Mucosa of stomach (tissue), 1 donor: ENCODE results near the gene PCDHGA12.
"Not testable (repeated sequence)": the region's sequence is repeated elsewhere in the genome, so short reads cannot be mapped to it uniquely, and the experiment has no call there.

ENCODE experiments used
- H3K27me3 ChIP-seq: one replicate; pipeline ENCODE4 v1.7.0; 2013; ENCODE audit warnings: mild to moderate bottlenecking, low read length; ENCODE audit not compliant: control insufficient read depth, insufficient read depth
- H3K36me3 ChIP-seq: one replicate; pipeline ENCODE4 v1.7.0; 2013; ENCODE audit warnings: low read length; ENCODE audit not compliant: control insufficient read depth, insufficient read depth
- H3K4me1 ChIP-seq: one replicate; pipeline ENCODE4 v1.7.0; 2013; ENCODE audit warnings: mild to moderate bottlenecking, low read length; ENCODE audit not compliant: control insufficient read depth, insufficient read depth
- H3K4me3 ChIP-seq: one replicate; pipeline ENCODE4 v1.7.0; 2013; ENCODE audit warnings: low read length
- H3K9ac ChIP-seq: one replicate; pipeline ENCODE4 v1.7.0; 2013; ENCODE audit warnings: mild to moderate bottlenecking, low read length, moderate library complexity
- H3K9me3 ChIP-seq: one replicate; pipeline ENCODE4 v1.7.0; 2013; ENCODE audit warnings: mild to moderate bottlenecking, low read length, moderate library complexity; ENCODE audit not compliant: control insufficient read depth
- donor health status: Pancreatic carcinoma.

The PCDHGA12 gene

DNA sequence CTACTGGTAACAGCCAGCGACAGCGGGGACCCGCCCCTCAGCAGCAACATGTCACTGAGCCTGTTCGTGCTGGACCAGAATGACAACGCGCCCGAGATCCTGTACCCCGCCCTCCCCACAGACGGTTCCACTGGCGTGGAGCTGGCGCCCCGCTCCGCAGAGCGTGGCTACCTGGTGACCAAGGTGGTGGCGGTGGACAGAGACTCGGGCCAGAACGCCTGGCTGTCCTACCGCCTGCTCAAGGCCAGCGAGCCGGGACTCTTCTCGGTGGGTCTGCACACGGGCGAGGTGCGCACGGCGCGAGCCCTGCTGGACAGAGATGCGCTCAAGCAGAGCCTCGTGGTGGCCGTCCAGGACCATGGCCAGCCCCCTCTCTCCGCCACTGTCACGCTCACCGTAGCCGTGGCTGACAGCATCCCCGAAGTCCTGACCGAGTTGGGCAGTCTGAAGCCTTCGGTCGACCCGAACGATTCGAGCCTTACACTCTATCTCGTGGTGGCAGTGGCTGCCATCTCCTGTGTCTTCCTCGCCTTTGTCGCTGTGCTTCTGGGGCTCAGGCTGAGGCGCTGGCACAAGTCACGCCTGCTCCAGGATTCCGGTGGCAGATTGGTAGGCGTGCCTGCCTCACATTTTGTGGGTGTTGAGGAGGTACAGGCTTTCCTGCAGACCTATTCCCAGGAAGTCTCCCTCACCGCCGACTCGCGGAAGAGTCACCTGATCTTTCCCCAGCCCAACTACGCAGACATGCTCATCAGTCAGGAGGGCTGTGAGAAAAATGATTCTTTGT is 35.7 kb upstream of the PCDHGA12 start:
- H3K4me3 ChIP-seq, H3K9ac ChIP-seq, H3K4me1 ChIP-seq, H3K36me3 ChIP-seq: not testable (repeated sequence)
- Histone ChIP-seq H3K27me3 (peaks cover 11% of the 10 kb centered on the region), H3K9me3 (peaks cover 17% of the 10 kb centered on the region)

DNA sequence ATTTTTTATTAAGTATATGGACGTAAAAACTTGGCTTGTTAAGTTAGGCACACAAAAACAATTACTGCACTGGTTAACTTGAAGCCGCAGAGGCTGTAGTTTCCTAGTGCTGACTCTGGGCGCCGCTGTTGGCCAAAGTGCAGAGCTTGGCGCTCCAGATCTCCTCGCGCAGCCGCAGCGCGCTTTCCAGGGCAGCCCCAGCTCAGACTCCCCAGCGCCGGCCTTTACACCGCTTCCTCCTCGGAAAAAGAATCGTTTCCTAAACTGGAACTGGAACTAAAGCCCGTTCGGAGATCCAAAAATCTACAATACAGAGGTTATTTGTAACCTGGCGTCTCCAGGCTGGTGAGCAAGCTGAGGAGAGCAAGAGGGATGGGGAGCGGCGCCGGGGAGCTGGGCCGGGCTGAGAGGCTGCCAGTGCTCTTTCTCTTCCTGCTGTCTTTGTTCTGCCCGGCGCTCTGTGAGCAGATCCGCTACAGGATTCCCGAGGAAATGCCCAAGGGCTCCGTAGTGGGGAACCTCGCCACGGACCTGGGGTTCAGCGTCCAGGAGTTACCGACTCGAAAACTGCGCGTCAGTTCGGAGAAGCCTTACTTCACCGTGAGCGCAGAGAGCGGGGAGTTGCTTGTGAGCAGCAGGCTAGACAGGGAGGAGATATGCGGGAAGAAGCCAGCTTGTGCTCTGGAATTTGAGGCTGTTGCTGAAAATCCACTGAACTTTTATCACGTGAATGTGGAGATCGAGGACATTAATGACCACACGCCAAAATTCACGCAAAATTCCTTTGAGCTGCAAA is 32.4 kb upstream of the PCDHGA12 start, which contains the start of gene PCDHGB5:
PCDHGB5 (plus strand) TSS at position 192 of the 796 bp plus-strand sequence; CDS start at position 373, 181 bp downstream.
- not testable (repeated sequence) for H3K4me3 ChIP-seq, H3K36me3 ChIP-seq, H3K4me1 ChIP-seq, H3K9ac ChIP-seq
- Histone ChIP-seq H3K27me3 (peaks cover 19% of the 10 kb centered on the region), H3K9me3 (peaks cover 28% of the 10 kb centered on the region)

DNA sequence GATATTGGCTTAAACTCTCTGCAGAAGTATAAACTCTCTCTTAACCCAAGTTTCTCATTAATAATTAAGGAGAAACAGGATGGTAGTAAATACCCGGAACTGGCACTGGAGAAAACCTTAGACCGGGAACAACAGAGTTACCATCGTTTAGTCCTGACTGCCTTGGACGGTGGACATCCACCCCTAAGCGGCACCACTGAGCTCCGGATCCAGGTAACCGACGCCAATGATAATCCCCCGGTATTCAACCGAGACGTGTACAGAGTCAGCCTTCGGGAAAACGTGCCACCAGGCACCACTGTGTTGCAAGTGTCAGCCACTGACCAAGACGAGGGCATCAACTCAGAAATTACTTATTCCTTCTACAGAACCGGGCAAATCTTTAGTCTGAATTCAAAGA is 31.7 kb upstream of the PCDHGA12 start:
- peaks cover 31% of the 10 kb centered on the region for H3K9me3 ChIP-seq
- H3K4me3 ChIP-seq: no peak overlapping the region
- no peaks in the 10 kb centered on the region for H3K36me3 ChIP-seq
- no peaks in the 10 kb centered on the region for H3K4me1 ChIP-seq
- H3K27me3 ChIP-seq: peaks cover 25% of the 10 kb centered on the region
- H3K9ac ChIP-seq: no peak overlapping the region

DNA sequence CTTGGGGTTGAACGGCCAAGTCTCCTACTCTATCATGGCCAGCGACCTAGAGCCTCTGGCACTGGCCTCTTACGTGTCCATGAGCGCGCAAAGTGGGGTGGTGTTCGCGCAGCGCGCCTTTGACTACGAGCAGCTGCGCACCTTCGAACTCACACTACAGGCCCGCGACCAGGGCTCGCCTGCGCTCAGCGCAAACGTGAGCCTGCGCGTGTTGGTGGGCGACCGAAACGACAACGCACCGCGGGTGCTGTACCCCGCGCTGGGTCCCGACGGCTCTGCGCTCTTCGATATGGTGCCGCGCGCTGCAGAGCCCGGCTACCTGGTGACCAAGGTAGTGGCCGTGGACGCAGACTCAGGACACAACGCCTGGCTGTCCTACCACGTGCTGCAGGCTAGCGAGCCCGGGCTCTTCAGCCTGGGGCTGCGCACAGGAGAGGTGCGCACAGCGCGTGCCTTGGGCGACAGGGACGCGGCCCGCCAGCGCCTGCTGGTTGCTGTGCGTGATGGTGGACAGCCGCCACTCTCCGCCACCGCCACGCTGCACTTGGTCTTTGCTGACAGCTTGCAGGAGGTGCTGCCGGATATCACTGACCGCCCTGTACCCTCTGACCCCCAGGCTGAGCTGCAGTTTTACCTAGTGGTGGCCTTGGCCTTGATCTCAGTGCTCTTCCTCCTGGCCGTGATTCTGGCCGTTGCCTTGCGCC is 30.6 kb upstream of the PCDHGA12 start:
- Histone ChIP-seq H3K9me3 (peaks cover 39% of the 10 kb centered on the region), H3K9ac (no peak overlapping the region), H3K4me3 (no peak overlapping the region), H3K27me3 (peaks cover 30% of the 10 kb centered on the region), H3K4me1 (no peaks in the 10 kb centered on the region), H3K36me3 (no peaks in the 10 kb centered on the region)

DNA sequence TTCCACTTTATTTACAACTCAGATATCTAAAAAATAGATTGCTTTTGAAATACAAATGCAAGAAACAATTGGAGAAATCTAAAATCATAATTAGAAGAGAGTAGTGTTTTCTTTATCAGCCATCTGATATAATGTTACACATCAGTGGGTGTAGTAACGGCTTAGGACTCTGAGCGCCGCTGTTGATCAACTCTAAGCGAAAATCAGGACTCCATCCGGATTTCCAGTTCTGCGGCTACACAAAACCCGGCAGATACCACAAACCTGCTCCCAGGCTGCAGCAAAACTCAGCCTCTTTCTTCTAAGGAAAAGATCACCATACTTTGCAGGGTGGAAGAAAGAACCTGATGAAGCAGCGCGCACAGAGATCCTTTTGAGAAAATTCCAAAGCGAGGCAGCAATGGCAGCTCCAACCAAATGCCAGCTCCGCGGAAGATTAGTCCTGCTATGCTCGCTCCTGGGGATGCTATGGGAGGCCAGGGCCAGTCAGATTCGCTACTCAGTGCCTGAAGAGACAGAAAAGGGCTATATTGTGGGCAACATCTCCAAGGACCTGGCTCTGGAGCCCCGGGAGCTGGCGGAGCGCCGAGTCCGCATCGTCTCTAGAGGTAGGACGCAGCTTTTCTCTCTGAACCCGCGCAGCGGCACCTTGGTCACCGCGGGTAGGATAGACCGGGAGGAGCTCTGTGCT is 27.6 kb upstream of the PCDHGA12 start, which contains the start of gene PCDHGA9:
PCDHGA9 (plus strand) TSS at position 226 of the 691 bp plus-strand sequence; CDS start at position 401, 175 bp downstream.
- H3K36me3 ChIP-seq: no peaks in the 10 kb centered on the region
- H3K4me3 ChIP-seq: peak within 1 kb of the TSS; percentile 17
- H3K9me3 ChIP-seq: peaks cover 40% of the 10 kb centered on the region
- H3K4me1 ChIP-seq: no peaks in the 10 kb centered on the region
- no peak within 1 kb of the TSS for H3K9ac ChIP-seq
- H3K27me3 ChIP-seq: peaks cover 31% of the 10 kb centered on the region

DNA sequence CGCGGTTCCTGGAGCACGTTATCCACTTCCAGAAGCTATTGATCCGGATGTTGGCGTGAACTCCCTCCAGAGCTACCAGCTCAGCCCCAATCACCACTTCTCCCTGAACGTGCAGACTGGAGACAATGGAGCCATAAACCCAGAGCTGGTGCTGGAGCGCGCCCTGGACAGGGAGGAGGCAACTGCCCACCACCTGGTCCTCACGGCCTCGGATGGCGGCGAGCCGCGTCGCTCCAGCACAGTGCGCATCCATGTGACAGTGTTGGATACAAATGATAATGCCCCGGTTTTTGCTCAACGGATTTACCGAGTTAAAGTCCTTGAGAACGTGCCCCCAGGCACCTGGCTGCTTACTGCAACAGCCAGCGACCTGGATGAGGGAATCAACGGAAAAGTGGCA is 26.9 kb upstream of the PCDHGA12 start:
- peaks cover 44% of the 10 kb centered on the region for H3K9me3 ChIP-seq
- H3K27me3 ChIP-seq: peaks cover 36% of the 10 kb centered on the region
- H3K4me3 ChIP-seq: no peak overlapping the region
- H3K9ac ChIP-seq: no peak overlapping the region
- H3K4me1 ChIP-seq: no peaks in the 10 kb centered on the region
- H3K36me3 ChIP-seq: no peaks in the 10 kb centered on the region

DNA sequence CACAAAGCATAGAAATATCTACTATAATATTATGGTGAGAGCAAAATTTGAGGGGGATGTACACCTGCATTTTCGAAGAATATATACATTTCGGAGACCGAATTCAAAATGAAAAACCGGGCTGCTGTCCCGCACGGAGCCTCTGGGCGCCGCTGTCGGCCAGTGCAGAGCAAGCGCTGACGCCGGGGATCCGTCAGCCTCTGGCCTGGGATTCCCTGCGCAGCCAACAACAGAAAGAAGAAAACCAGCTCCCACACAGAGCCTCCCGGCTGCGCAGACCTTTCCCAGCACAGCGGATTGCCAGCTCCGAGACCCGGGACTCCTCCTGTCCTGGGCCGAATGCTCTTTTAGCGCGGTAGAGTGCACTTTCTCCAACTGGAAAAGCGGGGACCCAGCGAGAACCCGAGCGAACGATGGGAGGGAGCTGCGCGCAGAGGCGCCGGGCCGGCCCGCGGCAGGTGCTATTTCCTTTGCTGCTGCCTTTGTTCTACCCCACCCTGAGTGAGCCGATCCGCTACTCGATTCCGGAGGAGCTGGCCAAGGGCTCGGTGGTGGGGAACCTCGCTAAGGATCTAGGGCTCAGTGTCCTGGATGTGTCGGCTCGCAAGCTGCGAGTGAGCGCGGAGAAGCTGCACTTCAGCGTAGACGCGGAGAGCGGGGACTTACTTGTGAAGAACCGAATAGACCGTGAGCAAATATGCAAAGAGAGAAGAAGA is 22.4 kb upstream of the PCDHGA12 start, which contains the start of gene PCDHGB6:
PCDHGB6 (plus strand) TSS at position 232 of the 716 bp plus-strand sequence; CDS start at position 414, 182 bp downstream.
- Histone ChIP-seq H3K27me3 (peaks cover 31% of the 10 kb centered on the region), H3K9me3 (peaks cover 39% of the 10 kb centered on the region)
- not testable (repeated sequence) for H3K9ac ChIP-seq, H3K36me3 ChIP-seq, H3K4me3 ChIP-seq, H3K4me1 ChIP-seq

DNA sequence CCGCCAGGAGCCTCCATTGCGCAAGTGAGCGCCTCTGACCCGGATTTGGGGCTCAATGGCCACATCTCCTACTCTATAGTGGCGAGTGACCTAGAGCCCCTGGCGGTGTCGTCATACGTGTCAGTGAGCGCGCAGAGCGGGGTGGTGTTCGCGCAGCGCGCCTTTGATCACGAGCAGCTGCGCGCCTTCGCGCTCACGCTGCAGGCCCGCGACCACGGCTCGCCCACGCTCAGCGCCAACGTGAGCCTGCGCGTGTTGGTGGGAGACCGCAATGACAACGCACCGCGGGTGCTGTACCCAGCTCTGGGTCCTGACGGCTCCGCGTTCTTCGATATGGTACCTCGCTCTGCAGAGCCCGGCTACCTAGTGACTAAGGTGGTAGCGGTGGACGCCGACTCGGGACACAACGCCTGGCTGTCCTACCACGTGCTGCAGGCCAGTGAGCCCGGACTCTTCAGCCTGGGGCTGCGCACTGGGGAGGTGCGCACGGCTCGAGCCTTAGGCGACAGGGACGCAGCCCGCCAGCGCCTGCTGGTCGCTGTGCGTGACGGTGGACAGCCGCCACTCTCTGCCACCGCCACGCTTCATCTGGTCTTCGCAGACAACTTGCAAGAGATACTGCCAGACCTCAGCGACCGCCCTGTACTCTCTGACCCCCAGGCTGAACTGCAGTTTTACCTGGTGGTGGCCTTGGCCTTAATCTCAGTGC is 20.6 kb upstream of the PCDHGA12 start:
- H3K27me3 ChIP-seq: peaks cover 23% of the 10 kb centered on the region
- no peaks in the 10 kb centered on the region for H3K4me1 ChIP-seq

DNA sequence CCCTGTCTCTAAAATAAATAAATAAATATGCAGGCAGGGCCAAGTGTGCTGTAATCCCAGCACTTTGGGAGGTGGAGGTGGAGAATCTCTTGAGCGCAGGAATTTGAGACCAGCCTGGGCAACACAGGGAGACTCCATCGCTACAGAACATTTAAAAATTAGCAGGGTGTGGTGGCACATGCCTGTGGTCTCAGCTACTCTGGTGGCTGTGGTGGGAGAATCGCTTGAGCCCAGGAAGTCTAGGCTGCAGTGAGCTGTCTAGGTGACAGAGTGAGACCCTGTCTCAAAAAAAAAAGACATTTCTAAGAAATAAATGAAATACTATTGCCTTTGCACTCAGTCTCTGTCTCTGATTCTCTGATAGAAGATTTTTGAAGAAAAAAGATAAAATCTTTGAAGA is 18.7 kb upstream of the PCDHGA12 start:
- Histone ChIP-seq H3K4me3 (no peak overlapping the region), H3K9me3 (peaks cover 44% of the 10 kb centered on the region), H3K27me3 (peaks cover 23% of the 10 kb centered on the region), H3K4me1 (no peaks in the 10 kb centered on the region), H3K9ac (no peak overlapping the region), H3K36me3 (no peaks in the 10 kb centered on the region)

More for the DNA sequence above, 20.6 kb upstream of the PCDHGA12 start:
- no peaks in the 10 kb centered on the region for H3K36me3 ChIP-seq
- H3K4me3 ChIP-seq: no peak overlapping the region
- no peak overlapping the region for H3K9ac ChIP-seq
- peaks cover 43% of the 10 kb centered on the region for H3K9me3 ChIP-seq

DNA sequence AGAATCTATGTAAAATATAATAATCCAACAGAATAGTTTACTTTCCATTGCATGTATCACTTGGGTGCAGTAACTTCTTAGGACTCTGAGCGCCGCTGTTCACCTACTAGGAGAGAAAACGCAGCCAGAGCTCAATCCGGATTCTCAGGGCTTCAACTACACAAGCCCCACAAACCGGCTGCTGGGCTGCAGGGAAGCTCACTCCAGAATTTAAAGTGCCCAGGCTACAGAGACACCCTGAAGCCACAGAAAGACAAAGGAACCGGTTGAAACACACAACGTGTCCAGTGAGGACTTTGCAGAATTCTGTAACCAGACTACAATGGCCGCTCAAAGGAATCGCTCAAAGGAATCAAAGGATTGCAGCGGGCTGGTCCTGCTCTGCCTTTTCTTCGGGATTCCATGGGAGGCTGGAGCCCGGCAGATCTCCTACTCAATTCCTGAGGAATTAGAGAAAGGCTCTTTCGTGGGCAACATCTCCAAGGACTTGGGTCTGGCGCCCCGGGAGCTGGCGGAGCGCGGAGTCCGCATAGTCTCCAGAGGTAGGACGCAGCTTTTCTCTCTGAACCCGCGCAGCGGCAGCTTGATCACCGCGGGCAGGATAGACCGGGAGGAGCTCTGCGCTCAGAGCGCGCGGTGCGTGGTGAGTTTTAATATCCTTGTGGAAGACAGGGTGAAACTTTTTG is 17.3 kb upstream of the PCDHGA12 start, which contains the start of gene PCDHGA10:
PCDHGA10 (plus strand) TSS at position 134 of the 686 bp plus-strand sequence; CDS start at position 323, 189 bp downstream.
- Histone ChIP-seq H3K36me3 (no peaks in the 10 kb centered on the region), H3K27me3 (peaks cover 20% of the 10 kb centered on the region), H3K4me3 (peak within 1 kb of the TSS; percentile 54), H3K4me1 (no peaks in the 10 kb centered on the region), H3K9ac (peak within 1 kb of the TSS; percentile 56), H3K9me3 (peaks cover 36% of the 10 kb centered on the region)
